ENCODE results near the gene PARD3B. TPM values are rescaled to one million over a fixed set of nuclear protein-coding genes. Genes with fewer than 3 reads are reported as not detected.

PARD3B gene
- total and polyA plus RNA-seq, 2 of the 13 experiments (the other 11 are each of a cell fraction or from before 2014, with no cell fraction given), result 0.71 to 2.3 TPM

DNA sequence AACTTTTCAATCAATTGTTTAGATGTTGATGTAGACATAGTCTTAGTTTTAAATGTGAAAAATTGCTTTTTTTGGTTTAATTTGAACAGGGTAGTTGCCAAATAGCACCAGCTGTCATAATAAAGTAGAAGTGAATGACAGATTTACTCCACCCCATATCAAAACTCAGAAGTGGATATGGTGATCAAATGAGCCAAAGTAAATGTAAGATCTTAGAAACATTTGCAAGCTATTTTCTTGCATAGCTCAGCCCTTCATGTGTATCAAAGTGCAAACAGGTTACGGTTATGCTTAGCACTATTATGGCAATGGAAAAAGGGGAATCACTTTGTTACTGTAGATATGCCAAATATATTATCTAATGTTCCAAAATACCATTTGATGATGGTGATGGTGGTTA is 596.1 kb downstream of the PARD3B start:
- 85% methylated on average over 1 of the region's 1 CpG for WGBS (ENCODE audit: low lambda C conversion rate)
- Histone ChIP-seq H3K27ac (ENCODE audit: extremely low read length, insufficient read depth, low read length) (no peak overlapping the region), H3K27me3 (ENCODE audit: control insufficient read depth in 1 of 2, insufficient read depth in 2 of 2, low read length in 2 of 2) (no peaks in the 10 kb centered on the region), H2AFZ (ENCODE audit: low read length) (no peak overlapping the region), H3K4me2 (ENCODE audit: low read depth, low read length) (no peak overlapping the region), H3K36me3 (replicated peaks in 1 of 2; ENCODE audit: control insufficient read depth in 1 of 2, insufficient read depth in 2 of 2, low read length in 2 of 2) (no peaks in the 10 kb centered on the region), H3K79me2 (ENCODE audit: insufficient read depth, low read length) (no peaks in the 10 kb centered on the region), H3K4me1 (ENCODE audit: insufficient read depth, low read length) (no peaks in the 10 kb centered on the region), H3K9ac (ENCODE audit: insufficient read depth, low read depth, low read length) (no peak overlapping the region), H3K4me3 (replicated peaks in 1 of 3; ENCODE audit: insufficient read depth in 1 of 3, low read depth in 2 of 3, low read length in 3 of 3) (no peak overlapping the region), H4K20me1 (ENCODE audit: insufficient read depth, low read length) (no peaks in the 10 kb centered on the region), H3K9me3 (ENCODE audit: low read length) (peaks cover 19% of the 10 kb centered on the region)
- DNase-seq (ENCODE audit: low spot score), result no peak
- intact Hi-C loops (cut with micrococcal nuclease; ENCODE audit: unreplicated experiment) (no loop called here), in situ Hi-C loops (cut with HindIII; ENCODE audit: extremely low pct_ligation_motif_present, low pct_unique_long_range_greater_than_20kb) (no loop called here)
- no peak for ATAC-seq
- BruUV-seq (replicated peaks), result no TSS peak
- ChIA-PET POLR2A (no interaction called here), CTCF (ENCODE audit: low intra/inter-chr PET ratio, low total read pairs) (no interaction called here)
- FAIRE-seq, result no peak
- TF ChIP-seq ZNF18 (CRISPR knock-in tag; IDR thresholded peaks at IDR 0.05; ENCODE audit: insufficient replicate concordance), result no peak
- no peak for TF ChIP-seq MIXL1 (CRISPR knock-in tag; IDR thresholded peaks at IDR 0.05)
- no peak for TF ChIP-seq NCOA5 (CRISPR knock-in tag; IDR thresholded peaks at IDR 0.05)
- no peak for TF ChIP-seq ZNF841 (CRISPR knock-in tag; IDR thresholded peaks at IDR 0.05; ENCODE audit: borderline replicate concordance)
- no peak for TF ChIP-seq FOXA3 (CRISPR knock-in tag; IDR thresholded peaks at IDR 0.05)
- no peak for TF ChIP-seq KDM6A (CRISPR knock-in tag; IDR thresholded peaks at IDR 0.05; ENCODE audit: low read depth)
- no peak for TF ChIP-seq ZIK1 (CRISPR knock-in tag; IDR thresholded peaks at IDR 0.05; ENCODE audit: borderline replicate concordance, low read depth)
- no peak for TF ChIP-seq SMAD9 (CRISPR knock-in tag; IDR thresholded peaks at IDR 0.05)
- no peak for TF ChIP-seq ZNF136 (CRISPR knock-in tag; IDR thresholded peaks at IDR 0.05; ENCODE audit: low read depth)
- TF ChIP-seq TBP (CRISPR knock-in tag; IDR thresholded peaks at IDR 0.05), result no peak
- TF ChIP-seq AGO1 (IDR thresholded peaks at IDR 0.05; ENCODE audit: low read depth, low read length, poor library complexity, severe bottlenecking), result no peak

All from HepG2 (cell line).